Sigmoid colon (tissue), 7 donors: Measurements from ENCODE around the gene PSMA6. TPM values are rescaled to one million over a fixed set of nuclear protein-coding genes. Genes with fewer than 3 reads are reported as not detected.
"Not testable (repeated sequence)": the region's sequence is repeated elsewhere in the genome, so short reads cannot be mapped to it uniquely, and the experiment has no call there.

Source experiments
- DNase-seq: peaks from one replicate; pipeline ENCODE4 v3.0.0-alpha.2; 2019
- H3K27ac ChIP-seq, 4 donors: fragments of 200-600 bp; sonication (generic); one replicate each; pipeline ENCODE4 v1.5.1; 2016 to 2019; ENCODE audit warnings: mild to moderate bottlenecking in 1 of 4
- H3K27me3 ChIP-seq, 3 donors: fragments of 200-600 bp; sonication (generic); one replicate each; pipeline ENCODE4 v1.5.1; 2019; ENCODE audit warnings: mild to moderate bottlenecking in 1 of 3
- H3K36me3 ChIP-seq, 4 donors: fragments of 200-600 bp; sonication (generic); one replicate each; pipeline ENCODE4 v1.5.1; 2016 to 2019
- H3K4me1 ChIP-seq, 4 donors: fragments of 200-600 bp; sonication (generic); one replicate each; pipeline ENCODE4 v1.5.1; 2017 to 2019
- H3K4me3 ChIP-seq, 4 donors: fragments of 200-600 bp; sonication (generic); one replicate each; pipeline ENCODE4 v1.5.1; 2017 to 2019; ENCODE audit warnings: mild to moderate bottlenecking in 2 of 4, moderate library complexity in 1 of 4
- H3K9me3 ChIP-seq, 4 donors: fragments of 200-600 bp in 3 of 4; sonication (generic) in 3 of 4; one replicate each; pipeline versions ENCODE4 v1.5.1 to v1.6.1; 2013 to 2019
- EP300 ChIP-seq, 4 donors: sonication (generic); formaldehyde crosslinking; IDR thresholded peaks; one replicate each; pipeline ENCODE4 v1.6.1; 2017; ENCODE audit warnings: antibody characterized with exemption in 4 of 4
- POLR2A ChIP-seq, 2 donors: fragments of 450-650 bp; IDR thresholded peaks; one replicate each; pipeline ENCODE4 v1.6.1; 2016; ENCODE audit warnings: antibody characterized with exemption in 2 of 2, mild to moderate bottlenecking in 2 of 2, moderate library complexity in 2 of 2
- POLR2AphosphoS5 ChIP-seq, 4 donors: sonication (generic); formaldehyde crosslinking; IDR thresholded peaks; one replicate each; pipeline ENCODE4 v1.6.1; 2017; ENCODE audit warnings: antibody characterized with exemption in 4 of 4
- WGBS, 2 donors: extraction: QIAGEN DNeasy Blood & Tissue Kit; methylation state at CpG; one replicate each; pipeline ENCODE4 v1.1.7; 2013; 5-methylcytosine and 5-hydroxymethylcytosine counted together
- intact Hi-C: fragments of 100-400 bp; cut with DNase I; formaldehyde crosslinking; loops from one replicate; pipeline ENCODE4 v1.15.1; 2023
- polyA plus RNA-seq, 3 donors: library from polyadenylated mRNA; stranded (reverse); fragments of 200-250 nt; gene quantifications; one replicate each; pipeline ENCODE4 v1.2.3, GENCODE V29; 2013
- total RNA-seq, 4 donors: library from RNA; depleted of rRNA; stranded (reverse); fragments of >200 nt; gene quantifications; one replicate each; pipeline ENCODE4 v1.1.0, GENCODE V29; 2016
- TF ChIP-seq, protein P1 (sequence below), 4 experiments: fragments of 450-650 bp in 3 of 4; fragments of 200-600 bp in 1 of 4; IDR thresholded peaks; one replicate each; pipeline ENCODE4 v1.5.1; 2016 to 2019; ENCODE audit warnings: antibody characterized with exemption in 4 of 4, mild to moderate bottlenecking in 3 of 4, moderate library complexity in 2 of 4
- donor health status: healthy with polysubstance abuse.
- donor health status: Bipolar disorder and iron deficiency.
- donor health status: healthy.

The PSMA6 gene
- total and polyA plus RNA-seq, 7 donors, result 104 to 344 (median 203) TPM

DNA sequence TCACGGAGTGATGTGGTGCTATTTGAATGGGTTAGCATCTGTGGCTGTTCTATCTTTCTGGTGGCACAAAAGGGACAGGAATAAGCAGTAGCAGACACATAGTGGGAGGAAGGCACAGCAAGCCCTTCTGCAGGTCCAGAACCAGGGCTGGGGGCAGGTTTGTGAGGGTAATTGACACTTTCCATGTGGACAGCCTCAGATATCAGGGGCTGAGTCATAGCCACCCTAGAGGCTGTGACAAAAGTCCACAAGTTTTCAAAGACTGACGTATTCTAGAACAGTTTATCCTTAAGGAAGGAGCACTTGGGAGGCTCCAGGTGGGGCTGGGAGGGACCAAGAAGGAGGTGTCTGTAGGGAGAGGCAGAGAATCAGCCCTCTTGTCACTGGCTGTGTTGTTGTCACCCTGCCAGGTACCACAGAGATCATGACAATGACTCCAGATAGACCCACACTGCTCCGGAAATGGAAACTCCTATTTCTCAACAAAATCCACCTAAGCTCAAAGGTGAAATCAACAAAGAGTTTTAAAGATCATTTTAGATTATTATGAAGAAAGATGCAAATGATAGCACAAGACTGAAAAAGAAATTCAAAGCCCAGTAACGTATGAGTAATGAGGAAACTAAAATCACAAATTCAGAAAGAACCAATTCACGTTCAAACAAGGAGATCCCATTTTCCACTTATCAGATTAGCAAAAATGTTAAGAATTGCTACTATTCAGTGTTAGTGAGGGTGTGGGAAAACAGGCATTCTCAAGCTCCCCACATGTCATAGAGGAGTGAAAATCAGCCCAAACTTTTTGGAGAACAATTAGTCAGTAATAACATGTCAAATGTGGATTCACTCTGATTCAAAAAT, 64.0 kb downstream of the PSMA6 start:
- Histone ChIP-seq H3K27me3 (no peaks in the 10 kb centered on the region), H3K27ac (no peak overlapping the region)

GRCh38 chr14:35359655-35360054, 67.5 kb downstream of the PSMA6 start:
- H3K27me3 ChIP-seq, H3K4me3 ChIP-seq, H3K27ac ChIP-seq, H3K4me1 ChIP-seq, intact Hi-C loops, DNase-seq, H3K9me3 ChIP-seq, H3K36me3 ChIP-seq: not testable (repeated sequence)
- 84 to 91% methylated on average over 7 of the region's 7 CpGs for WGBS, 2 donors

More for the DNA sequence above, 64.0 kb downstream of the PSMA6 start:
- DNase-seq, result no peak
- WGBS, 2 donors, result 18 to 53% methylated on average over 5 of the region's 5 CpGs
- H3K4me1 ChIP-seq, result no peaks in the 10 kb centered on the region
- TF ChIP-seq, protein P1, sequence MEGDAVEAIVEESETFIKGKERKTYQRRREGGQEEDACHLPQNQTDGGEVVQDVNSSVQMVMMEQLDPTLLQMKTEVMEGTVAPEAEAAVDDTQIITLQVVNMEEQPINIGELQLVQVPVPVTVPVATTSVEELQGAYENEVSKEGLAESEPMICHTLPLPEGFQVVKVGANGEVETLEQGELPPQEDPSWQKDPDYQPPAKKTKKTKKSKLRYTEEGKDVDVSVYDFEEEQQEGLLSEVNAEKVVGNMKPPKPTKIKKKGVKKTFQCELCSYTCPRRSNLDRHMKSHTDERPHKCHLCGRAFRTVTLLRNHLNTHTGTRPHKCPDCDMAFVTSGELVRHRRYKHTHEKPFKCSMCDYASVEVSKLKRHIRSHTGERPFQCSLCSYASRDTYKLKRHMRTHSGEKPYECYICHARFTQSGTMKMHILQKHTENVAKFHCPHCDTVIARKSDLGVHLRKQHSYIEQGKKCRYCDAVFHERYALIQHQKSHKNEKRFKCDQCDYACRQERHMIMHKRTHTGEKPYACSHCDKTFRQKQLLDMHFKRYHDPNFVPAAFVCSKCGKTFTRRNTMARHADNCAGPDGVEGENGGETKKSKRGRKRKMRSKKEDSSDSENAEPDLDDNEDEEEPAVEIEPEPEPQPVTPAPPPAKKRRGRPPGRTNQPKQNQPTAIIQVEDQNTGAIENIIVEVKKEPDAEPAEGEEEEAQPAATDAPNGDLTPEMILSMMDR (IDR thresholded peaks at IDR 0.05), result no peak
- TF ChIP-seq POLR2AphosphoS5 (IDR thresholded peaks at IDR 0.05) (no peak), POLR2A (IDR thresholded peaks at IDR 0.05) (no peak), EP300 (IDR thresholded peaks at IDR 0.05) (no peak)
- intact Hi-C loops, result no loop called here
- H3K4me3 ChIP-seq, result no peak overlapping the region
- H3K9me3 ChIP-seq, result no peaks in the 10 kb centered on the region
- H3K36me3 ChIP-seq, result no peaks in the 10 kb centered on the region

DNA sequence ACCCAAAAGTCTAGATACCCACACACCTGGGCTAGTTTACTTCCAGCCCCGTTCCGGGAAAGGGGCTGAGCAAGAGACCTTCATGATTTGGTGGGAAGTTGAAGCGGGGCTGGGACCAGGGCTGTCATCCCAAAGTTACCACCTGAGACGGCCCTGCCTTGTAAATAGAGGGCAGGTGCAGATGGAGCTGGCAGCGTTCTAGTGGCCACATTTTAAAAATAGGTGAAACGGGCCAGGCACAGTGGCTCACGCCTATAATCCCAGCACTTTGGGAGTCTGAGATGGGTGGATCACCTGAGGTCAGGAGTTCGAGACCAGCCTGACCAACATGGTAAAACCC, 68.9 kb downstream of the PSMA6 start:
- intact Hi-C loops, result no loop called here
- TF ChIP-seq EP300 (IDR thresholded peaks at IDR 0.05) (no peak), POLR2AphosphoS5 (IDR thresholded peaks at IDR 0.05) (no peak), POLR2A (IDR thresholded peaks at IDR 0.05) (no peak)
- TF ChIP-seq, protein P1 (IDR thresholded peaks at IDR 0.05), result no peak
- Histone ChIP-seq H3K27me3 (no peaks in the 10 kb centered on the region), H3K27ac (no peak overlapping the region), H3K4me1 (peaks cover 0 to 15% (median 13%) of the 10 kb centered on the region in 4 donors), H3K4me3 (no peak overlapping the region), H3K9me3 (no peaks in the 10 kb centered on the region), H3K36me3 (no peaks in the 10 kb centered on the region)
- 64 to 80% methylated on average over 8 of the region's 8 CpGs for WGBS, 2 donors
- no peak for DNase-seq

GRCh38 chr14:35362450-35362849, 70.3 kb downstream of the PSMA6 start:
- peaks cover 0 to 24% (median 21%) of the 10 kb centered on the region in 4 donors for H3K4me1 ChIP-seq
- intact Hi-C loops, result no loop called here
- no peak for DNase-seq
- H3K9me3 ChIP-seq, result no peaks in the 10 kb centered on the region
- no peak overlapping the region for H3K27ac ChIP-seq
- WGBS, 2 donors, result 73 to 76% methylated on average over 3 of the region's 3 CpGs
- H3K27me3 ChIP-seq, result no peaks in the 10 kb centered on the region
- H3K4me3 ChIP-seq, result no peak overlapping the region
- H3K36me3 ChIP-seq, result no peaks in the 10 kb centered on the region
- TF ChIP-seq EP300 (IDR thresholded peaks at IDR 0.05) (no peak), POLR2AphosphoS5 (IDR thresholded peaks at IDR 0.05) (no peak), POLR2A (IDR thresholded peaks at IDR 0.05) (no peak)
- TF ChIP-seq, protein P1 (IDR thresholded peaks at IDR 0.05), result no peak

GRCh38 chr14:35362911-35363374, 70.8 kb downstream of the PSMA6 start:
- H3K4me3 ChIP-seq, result no peak overlapping the region
- H3K9me3 ChIP-seq, result no peaks in the 10 kb centered on the region
- TF ChIP-seq EP300 (IDR thresholded peaks at IDR 0.05) (no peak), POLR2A (IDR thresholded peaks at IDR 0.05) (no peak), POLR2AphosphoS5 (IDR thresholded peaks at IDR 0.05) (no peak)
- TF ChIP-seq, protein P1 (IDR thresholded peaks at IDR 0.05), result no peak
- H3K27ac ChIP-seq, result no peak overlapping the region
- no peak for DNase-seq
- no peaks in the 10 kb centered on the region for H3K36me3 ChIP-seq
- peaks cover 0 to 29% (median 26%) of the 10 kb centered on the region in 4 donors for H3K4me1 ChIP-seq
- no peaks in the 10 kb centered on the region for H3K27me3 ChIP-seq
- intact Hi-C loops, result no loop called here
- 89 to 90% methylated on average over 25 of the region's 25 CpGs for WGBS, 2 donors
